B cell (primary cell): ENCODE measurements around the gene COMT. TPM values are rescaled to one million over a fixed set of nuclear protein-coding genes. Genes with fewer than 3 reads are reported as not detected.

Source experiments
- ATAC-seq: fragments of 200-7000 bp; cut with Tn5 transposase; one replicate; pipeline ENCODE4 v1.10.0; 2021; ENCODE audit warnings: low read depth, mild to moderate bottlenecking, moderate number of reproducible peaks, moderate library complexity
- CTCF ChIA-PET: fragments of 350-600 bp; sonication (Branson Sonifier 250); formaldehyde crosslinking; loops from one replicate; lab custom pipeline; 2021; ENCODE audit warnings: antibody characterized with exemption, inconsistent platforms; lab: Charles Lee
- POLR2A ChIA-PET: fragments of 350-600 bp; sonication (Branson Sonifier 250); formaldehyde crosslinking; loops from one replicate; lab custom pipeline; 2021; ENCODE audit warnings: antibody characterized with exemption; lab: Charles Lee
- DNase-seq: peaks from one replicate; pipeline ENCODE4 v3.0.0; 2013
- H2AFZ ChIP-seq: 2 replicates; pipeline ENCODE4 v1.6.1; 2012; ENCODE audit warnings: mild to moderate bottlenecking, low read depth, low read length; ENCODE audit not compliant: insufficient read depth, poor library complexity, severe bottlenecking
- H3K27ac ChIP-seq, 2 donors: 1 replicate in 1 of 2; 2 replicates in 1 of 2; pipeline ENCODE4 v1.5.1; 2012 to 2013; ENCODE audit warnings: low read length in 2 of 2, mild to moderate bottlenecking in 2 of 2, moderate library complexity in 1 of 2
- H3K27me3 ChIP-seq, 4 experiments: fragments of 200-600 bp in 1 of 4; sonication (generic) in 1 of 4; replicated peaks in 1 of 4; 1 replicate in 2 of 4; 2 replicates in 2 of 4; pipeline versions ENCODE4 v1.6.1 to v1.7.0; 2013 to 2016; ENCODE audit warnings: low read length in 3 of 4, mild to moderate bottlenecking in 2 of 4, mixed read lengths in 1 of 4, moderate library complexity in 1 of 4; ENCODE audit not compliant: insufficient read depth in 4 of 4, control insufficient read depth in 3 of 4; ENCODE audit errors: control extremely low read depth in 1 of 4
- H3K36me3 ChIP-seq, 2 experiments: replicated peaks in 1 of 2; 1 replicate in 1 of 2; 2 replicates in 1 of 2; pipeline versions ENCODE4 v1.6.1 to v1.7.1; 2013; ENCODE audit warnings: low read length in 1 of 2; ENCODE audit not compliant: insufficient read depth in 2 of 2, control insufficient read depth in 1 of 2; ENCODE audit errors: control extremely low read depth in 1 of 2, extremely low read depth in 1 of 2
- H3K4me1 ChIP-seq, 2 donors: fragments of 200-600 bp in 1 of 2; sonication (generic) in 1 of 2; 1 replicate in 1 of 2; 2 replicates in 1 of 2; pipeline versions ENCODE4 v1.5.1 to v1.6.1; 2013 to 2017; ENCODE audit warnings: low read length in 2 of 2; ENCODE audit not compliant: control insufficient read depth in 2 of 2, insufficient read depth in 2 of 2
- H3K4me2 ChIP-seq: replicated peaks from 2 replicates; pipeline ENCODE3; 2012; ENCODE audit warnings: mild to moderate bottlenecking, low read depth, low read length; ENCODE audit not compliant: poor library complexity, severe bottlenecking
- H3K4me3 ChIP-seq, 5 experiments: fragments of 200-600 bp in 1 of 5; sonication (generic) in 1 of 5; 1 replicate in 3 of 5; 2 replicates in 2 of 5; pipeline versions ENCODE4 v1.5.1 to v1.7.0; 2011 to 2016; ENCODE audit warnings: low read length in 4 of 5, mild to moderate bottlenecking in 4 of 5, low read depth in 2 of 5, control low read depth in 1 of 5, moderate library complexity in 1 of 5; ENCODE audit not compliant: insufficient read depth in 1 of 5; ENCODE audit errors: control extremely low read depth in 1 of 5, extremely low read depth in 1 of 5
- H3K79me2 ChIP-seq: fragments of 200-600 bp; sonication (generic); one replicate; pipeline ENCODE4 v1.6.0; 2016; ENCODE audit warnings: low read length; ENCODE audit not compliant: control insufficient read depth, insufficient read depth
- H3K9ac ChIP-seq: fragments of 200-600 bp; sonication (generic); 2 replicates; pipeline ENCODE4 v1.6.1; 2017; ENCODE audit warnings: mild to moderate bottlenecking, low read length, moderate library complexity
- H3K9me3 ChIP-seq, 3 donors: one replicate each; pipeline versions ENCODE4 v1.6.1 to v1.7.1; 2013; ENCODE audit warnings: low read length in 2 of 3; ENCODE audit not compliant: control insufficient read depth in 2 of 3, insufficient read depth in 1 of 3; ENCODE audit errors: control extremely low read depth in 1 of 3
- H4K20me1 ChIP-seq: 2 replicates; pipeline ENCODE4 v1.6.0; 2012; ENCODE audit warnings: mild to moderate bottlenecking, low read length; ENCODE audit not compliant: insufficient read depth, control insufficient read depth, poor library complexity, severe bottlenecking
- H3K27ac Mint-ChIP-seq: one replicate; pipeline ENCODE4 v1.8.0; 2021; ENCODE audit warnings: mixed read lengths
- H3K27me3 Mint-ChIP-seq: one replicate; pipeline ENCODE4 v1.8.0; 2021; ENCODE audit warnings: mixed read lengths
- H3K4me1 Mint-ChIP-seq: one replicate; pipeline ENCODE4 v1.8.0; 2021; ENCODE audit warnings: mixed read lengths
- H3K4me3 Mint-ChIP-seq: one replicate; pipeline ENCODE4 v1.8.0; 2021; ENCODE audit warnings: mixed read lengths
- H3K9me3 Mint-ChIP-seq: one replicate; pipeline ENCODE4 v1.8.0; 2022; ENCODE audit warnings: mixed read lengths; ENCODE audit not compliant: insufficient read depth
- EZH2 ChIP-seq: IDR thresholded peaks from 2 replicates; pipeline ENCODE4 v1.6.1; 2012; ENCODE audit warnings: borderline replicate concordance, low read depth, mild to moderate bottlenecking, moderate library complexity, low read length; ENCODE audit not compliant: insufficient read depth, poor library complexity, severe bottlenecking
- WGBS: methylation state at CpG from one replicate; pipeline ENCODE4 v1.1.5; 2013; ENCODE audit warnings: missing lambda C conversion rate; ENCODE audit not compliant: insufficient coverage; 5-methylcytosine and 5-hydroxymethylcytosine counted together
- intact Hi-C: fragments of 100-400 bp; cut with micrococcal nuclease; formaldehyde crosslinking; loops from one replicate; pipeline ENCODE4 v1.10.0; 2022
- polyA plus RNA-seq: library from polyadenylated mRNA; depleted of rRNA; stranded (reverse); fragments of >200 nt; gene quantifications from 2 replicates; pipeline ENCODE4 v1.2.3, GENCODE V29; 2012
- total RNA-seq, 2 donors: library from RNA; stranded (reverse); fragments of 120-200 nt in 1 of 2; gene quantifications; 1 replicate in 1 of 2; 2 replicates in 1 of 2; pipeline versions ENCODE4 v1.2.3 to v1.2.4, GENCODE V29; 2013 to 2022
- TF ChIP-seq, protein P1 (sequence below): fragments of 200-600 bp; IDR thresholded peaks from one replicate; pipeline ENCODE4 v1.8.0; 2022; ENCODE audit warnings: antibody characterized with exemption, mild to moderate bottlenecking

The COMT gene
- total and polyA plus RNA-seq, 2 donors (not counting 1 experiment from before 2014, with no cell fraction given) = 32.6 to 58.3 TPM

DNA sequence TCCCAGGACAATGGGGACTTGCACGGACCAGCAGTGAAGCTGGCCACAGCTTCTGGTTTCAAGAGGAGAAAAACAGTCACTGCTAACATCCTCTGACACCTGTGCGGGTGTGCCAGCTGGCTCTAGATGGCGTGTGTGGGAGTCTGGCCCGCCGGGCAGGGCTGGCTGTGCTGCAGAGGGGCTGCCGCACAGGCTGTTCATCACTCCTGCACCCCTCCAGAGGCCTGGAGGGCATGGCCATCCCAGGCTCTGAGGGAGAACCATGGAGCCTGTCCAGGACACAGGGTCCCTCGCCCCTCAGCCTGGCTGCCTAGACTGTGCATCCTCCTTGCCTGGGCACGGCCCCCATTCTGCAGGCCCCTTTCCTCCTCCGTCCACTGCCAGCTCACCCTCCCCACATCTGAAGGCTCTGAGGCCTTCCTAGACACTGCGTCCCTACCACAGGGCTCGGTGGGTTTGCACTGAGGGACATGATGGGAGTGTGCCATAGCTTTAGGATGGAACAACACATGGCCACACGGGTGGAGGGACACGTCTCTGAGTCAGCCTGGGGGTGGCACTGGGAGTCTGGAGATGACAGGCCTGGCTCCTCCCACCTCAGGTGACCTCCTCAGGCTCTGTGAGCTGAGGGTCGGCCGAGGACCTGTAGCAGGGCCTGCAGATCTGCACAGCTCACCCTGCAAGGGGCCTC lies 44.8 kb upstream of the COMT start:
- Mint-ChIP-seq H3K9me3 (no peaks in the 10 kb centered on the region), H3K4me3 (no peak overlapping the region), H3K27me3 (no peaks in the 10 kb centered on the region), H3K4me1 (peaks cover 10% of the 10 kb centered on the region), H3K27ac (no peak overlapping the region)
- H2AFZ ChIP-seq = no peak overlapping the region
- H3K36me3 ChIP-seq = no peaks in the 10 kb centered on the region
- ChIA-PET POLR2A (no interaction called here), CTCF (interaction anchor here (1.1 to 1.6 kb wide), 2 partner anchors 13 to 166 kb away, joined by 4 to 5 read pairs; no protein-coding TSS in a partner anchor)
- TF ChIP-seq, protein P1, sequence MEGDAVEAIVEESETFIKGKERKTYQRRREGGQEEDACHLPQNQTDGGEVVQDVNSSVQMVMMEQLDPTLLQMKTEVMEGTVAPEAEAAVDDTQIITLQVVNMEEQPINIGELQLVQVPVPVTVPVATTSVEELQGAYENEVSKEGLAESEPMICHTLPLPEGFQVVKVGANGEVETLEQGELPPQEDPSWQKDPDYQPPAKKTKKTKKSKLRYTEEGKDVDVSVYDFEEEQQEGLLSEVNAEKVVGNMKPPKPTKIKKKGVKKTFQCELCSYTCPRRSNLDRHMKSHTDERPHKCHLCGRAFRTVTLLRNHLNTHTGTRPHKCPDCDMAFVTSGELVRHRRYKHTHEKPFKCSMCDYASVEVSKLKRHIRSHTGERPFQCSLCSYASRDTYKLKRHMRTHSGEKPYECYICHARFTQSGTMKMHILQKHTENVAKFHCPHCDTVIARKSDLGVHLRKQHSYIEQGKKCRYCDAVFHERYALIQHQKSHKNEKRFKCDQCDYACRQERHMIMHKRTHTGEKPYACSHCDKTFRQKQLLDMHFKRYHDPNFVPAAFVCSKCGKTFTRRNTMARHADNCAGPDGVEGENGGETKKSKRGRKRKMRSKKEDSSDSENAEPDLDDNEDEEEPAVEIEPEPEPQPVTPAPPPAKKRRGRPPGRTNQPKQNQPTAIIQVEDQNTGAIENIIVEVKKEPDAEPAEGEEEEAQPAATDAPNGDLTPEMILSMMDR = no peak
- no peak for TF ChIP-seq EZH2
- WGBS = 57% methylated on average over 13 of the region's 15 CpGs
- DNase-seq = no peak
- no peaks in the 10 kb centered on the region for H4K20me1 ChIP-seq
- no peak overlapping the region for H3K4me2 ChIP-seq
- no peak overlapping the region for H3K27ac ChIP-seq
- H3K79me2 ChIP-seq = no peaks in the 10 kb centered on the region
- H3K9ac ChIP-seq = no peak overlapping the region
- intact Hi-C loops = loop anchor here (10.0 kb wide), 1 partner anchor 62 kb away; no protein-coding TSS in a partner anchor
- no peak overlapping the region for H3K4me3 ChIP-seq
- no peaks in the 10 kb centered on the region for H3K27me3 ChIP-seq
- H3K9me3 ChIP-seq = no peaks in the 10 kb centered on the region
- peaks cover 8 to 10% of the 10 kb centered on the region in 2 donors for H3K4me1 ChIP-seq
- no peak for ATAC-seq

DNA sequence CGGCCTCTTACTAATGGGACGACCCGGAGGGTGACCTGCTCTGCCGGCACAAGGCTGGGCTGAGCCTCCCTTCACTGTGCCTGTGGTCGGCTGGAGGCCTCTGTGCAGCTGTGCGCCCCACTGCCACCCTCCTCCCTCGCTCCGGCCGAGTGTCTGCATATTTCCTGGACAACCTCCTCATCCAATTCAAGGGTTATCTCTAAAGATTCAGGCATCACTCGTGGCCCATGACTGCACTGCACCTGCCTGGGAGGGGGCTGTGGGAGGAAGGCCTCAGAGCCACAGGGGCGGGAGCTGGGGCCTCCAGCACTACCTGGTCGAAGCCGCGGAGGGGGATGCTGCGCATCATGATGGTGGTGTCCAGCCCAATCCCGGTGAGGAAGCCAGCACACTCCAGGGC lies 43.8 kb upstream of the COMT start:
- H3K27me3 Mint-ChIP-seq = no peaks in the 10 kb centered on the region
- H3K9me3 Mint-ChIP-seq = no peaks in the 10 kb centered on the region
- WGBS = 100% methylated on average over 13 of the region's 16 CpGs
- TF ChIP-seq, protein P1 = no peak
- Histone ChIP-seq H3K27ac (no peak overlapping the region), H3K9me3 (no peaks in the 10 kb centered on the region), H3K4me1 (peaks cover 0 to under 1% of the 10 kb centered on the region in 2 donors), H3K36me3 (no peaks in the 10 kb centered on the region), H4K20me1 (no peaks in the 10 kb centered on the region), H3K27me3 (no peaks in the 10 kb centered on the region), H3K4me2 (no peak overlapping the region), H3K9ac (no peak overlapping the region), H2AFZ (no peak overlapping the region), H3K4me3 (no peak overlapping the region), H3K79me2 (no peaks in the 10 kb centered on the region)
- DNase-seq (no peak), ATAC-seq (no peak)
- no peak overlapping the region for H3K4me3 Mint-ChIP-seq
- H3K27ac Mint-ChIP-seq = no peak overlapping the region
- H3K4me1 Mint-ChIP-seq = peaks cover 3% of the 10 kb centered on the region
- intact Hi-C loops = loop anchor here (10.0 kb wide), 1 partner anchor 63 kb away; no protein-coding TSS in a partner anchor
- ChIA-PET CTCF (interaction anchor here (1.6 kb wide), 1 partner anchor 167 kb away, joined by 5 read pairs; no protein-coding TSS in a partner anchor), POLR2A (no interaction called here)
